ENCODE data around the gene LRP1B.

DNA sequence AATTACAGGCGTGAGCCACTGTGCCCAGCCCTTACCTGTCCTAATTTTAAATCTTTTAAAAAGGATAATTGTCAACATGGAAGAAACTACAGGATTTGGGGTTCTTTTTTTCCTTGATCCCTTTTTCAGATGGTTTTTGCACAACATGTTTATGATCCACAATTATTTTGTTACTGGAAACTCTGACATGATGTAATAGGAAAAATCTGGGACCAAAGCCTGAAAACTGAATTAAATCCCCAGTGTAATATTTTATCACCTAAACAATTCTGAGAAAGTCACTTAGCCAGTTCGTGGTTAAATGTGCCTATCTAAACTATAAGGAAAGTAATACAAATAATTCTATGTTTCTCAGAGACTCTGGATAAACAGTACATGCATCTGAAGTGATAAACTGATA is 1649.7 kb downstream of the LRP1B start:
- no peak for TF ChIP-seq EZH2phosphoT487 (IDR thresholded peaks at IDR 0.05; ENCODE audit: insufficient read depth, low read depth)
- no peak for TF ChIP-seq EZH2 (IDR thresholded peaks at IDR 0.05; ENCODE audit: insufficient read depth, poor library complexity, severe bottlenecking)
